ENCODE measurements around the gene PCP2.

PCP2 gene

GRCh38 chr19:7596211-7596937, 37.1 kb downstream of the PCP2 start:
- no peak for DNase-seq

- peak; percentile 74 for DNase-seq
Observed at GRCh38 chr19:7595466-7596133, 37.9 kb downstream of the PCP2 start, which contains the start of gene CAMSAP3. Gene CAMSAP3, plus strand, starts transcription at chr19:7595863. Its CDS starts 140 bp downstream, at chr19:7596003.

GRCh38 chr19:7590256-7590655, 43.3 kb downstream of the PCP2 start:
- DNase-seq = no peak

- no peak for DNase-seq
Observed at GRCh38 chr19:7589822-7590221, 43.7 kb downstream of the PCP2 start.

GRCh38 chr19:7582446-7582845, 51.1 kb downstream of the PCP2 start:
- DNase-seq = no peak

Measured in activated effector memory CD4-positive, alpha-beta T cell treated with anti-CD3 and anti-CD28 coated beads, Interleukin-2, amount 50 U/mL, for 16 hours (primary cell).